Inflammatory macrophage (primary cell): ENCODE data around the gene CAMTA1.

Experiments
- DNase-seq, 2 donors: peaks; one replicate each; pipeline ENCODE4 v3.0.0-alpha.2; 2020 to 2022

The CAMTA1 gene

DNA sequence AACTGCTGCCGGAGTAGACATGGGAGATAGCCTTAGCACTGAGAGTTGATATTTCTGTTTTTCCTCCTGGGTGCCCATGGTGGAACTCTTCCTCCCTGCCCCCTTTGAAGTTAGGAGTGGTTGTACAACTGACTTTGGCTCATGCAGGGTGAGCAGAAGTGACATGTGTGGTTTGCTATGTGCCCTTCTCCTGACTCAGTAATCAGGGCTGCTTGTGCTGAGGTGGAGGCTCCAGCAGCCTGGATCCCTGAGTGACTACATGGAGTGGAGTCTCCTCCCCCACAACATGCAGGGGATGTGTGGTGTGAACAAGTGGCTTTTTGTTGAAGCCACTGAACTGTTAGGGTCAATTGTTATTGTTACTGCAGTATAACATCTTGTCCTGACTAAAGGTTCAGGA, 261.6 kb downstream of the CAMTA1 start:
- DNase-seq = no peak

DNA sequence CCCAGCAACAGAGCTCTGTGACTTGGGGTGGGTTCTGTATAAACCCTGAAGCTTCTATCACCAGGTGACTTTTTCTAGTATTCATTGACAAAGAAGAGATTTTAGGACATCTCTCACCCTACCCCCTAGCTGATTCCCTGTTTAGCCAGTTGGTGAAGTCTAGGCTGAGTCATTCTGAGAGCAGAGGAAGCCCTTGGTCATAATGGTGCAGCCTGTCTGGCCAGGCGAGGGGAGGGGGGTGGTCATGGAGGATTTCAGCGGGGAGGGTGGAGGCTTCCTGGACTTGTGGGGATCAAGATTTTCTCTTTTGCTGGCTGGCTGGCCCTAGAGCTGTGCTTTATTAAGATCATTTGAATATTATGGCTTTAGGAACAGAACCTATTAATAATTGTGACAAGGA, 262.6 kb downstream of the CAMTA1 start:
- no peak for DNase-seq

DNA sequence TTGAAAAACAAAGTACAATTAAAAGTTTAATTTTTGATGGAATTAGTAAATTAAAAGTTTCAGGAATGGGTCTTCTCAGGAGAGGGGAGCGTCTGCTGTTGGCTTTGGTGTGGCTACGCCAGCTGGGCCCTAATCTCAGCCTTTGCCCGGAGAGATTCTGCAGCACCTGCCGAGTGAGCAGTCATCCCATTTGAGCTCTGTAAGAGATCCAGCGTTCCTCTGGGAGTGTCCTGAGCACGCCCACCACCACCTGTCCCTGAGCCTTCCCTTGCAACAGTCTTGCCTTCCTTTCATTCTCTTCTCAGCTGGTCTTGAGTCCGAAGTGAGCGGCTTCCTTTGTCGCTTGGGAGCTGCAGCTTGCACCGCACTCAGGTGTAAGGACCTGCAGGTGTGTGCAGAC, 263.1 kb downstream of the CAMTA1 start:
- DNase-seq = no peak

DNA sequence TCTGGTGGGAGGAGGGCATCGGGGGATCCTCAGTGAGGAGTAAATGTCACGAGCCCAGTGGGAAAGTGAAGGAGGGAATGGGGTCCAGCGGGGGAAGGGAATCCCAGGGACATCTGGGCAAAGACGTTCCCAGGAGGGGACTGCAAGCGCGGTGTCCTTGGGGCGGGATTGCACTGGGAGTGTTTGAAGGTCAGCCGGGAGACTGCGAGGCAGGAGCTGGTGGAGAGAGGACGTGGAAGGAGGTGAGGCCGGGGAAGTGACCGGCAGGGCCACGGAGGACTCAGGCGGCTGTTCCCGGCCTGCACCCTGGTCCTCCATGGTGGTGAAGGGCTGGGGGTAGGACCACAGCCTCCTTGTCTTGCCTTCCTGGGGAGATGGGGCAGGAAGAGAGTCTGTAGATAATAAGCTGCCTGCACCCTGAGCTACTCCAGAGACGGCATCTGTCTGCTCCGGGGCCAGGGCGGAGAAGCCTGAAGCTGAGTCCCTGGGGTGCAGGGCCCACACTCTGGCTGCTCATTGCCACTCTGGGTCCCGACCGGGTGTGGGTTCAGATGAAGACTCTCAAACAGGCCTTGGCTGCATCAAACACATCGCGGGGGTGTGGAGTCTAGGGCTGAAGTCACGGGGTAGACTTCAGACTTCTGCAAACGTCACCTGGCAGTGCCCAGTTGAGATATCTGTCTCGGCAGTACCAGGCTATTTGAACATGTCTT, 264.8 kb downstream of the CAMTA1 start:
- DNase-seq = no peak

DNA sequence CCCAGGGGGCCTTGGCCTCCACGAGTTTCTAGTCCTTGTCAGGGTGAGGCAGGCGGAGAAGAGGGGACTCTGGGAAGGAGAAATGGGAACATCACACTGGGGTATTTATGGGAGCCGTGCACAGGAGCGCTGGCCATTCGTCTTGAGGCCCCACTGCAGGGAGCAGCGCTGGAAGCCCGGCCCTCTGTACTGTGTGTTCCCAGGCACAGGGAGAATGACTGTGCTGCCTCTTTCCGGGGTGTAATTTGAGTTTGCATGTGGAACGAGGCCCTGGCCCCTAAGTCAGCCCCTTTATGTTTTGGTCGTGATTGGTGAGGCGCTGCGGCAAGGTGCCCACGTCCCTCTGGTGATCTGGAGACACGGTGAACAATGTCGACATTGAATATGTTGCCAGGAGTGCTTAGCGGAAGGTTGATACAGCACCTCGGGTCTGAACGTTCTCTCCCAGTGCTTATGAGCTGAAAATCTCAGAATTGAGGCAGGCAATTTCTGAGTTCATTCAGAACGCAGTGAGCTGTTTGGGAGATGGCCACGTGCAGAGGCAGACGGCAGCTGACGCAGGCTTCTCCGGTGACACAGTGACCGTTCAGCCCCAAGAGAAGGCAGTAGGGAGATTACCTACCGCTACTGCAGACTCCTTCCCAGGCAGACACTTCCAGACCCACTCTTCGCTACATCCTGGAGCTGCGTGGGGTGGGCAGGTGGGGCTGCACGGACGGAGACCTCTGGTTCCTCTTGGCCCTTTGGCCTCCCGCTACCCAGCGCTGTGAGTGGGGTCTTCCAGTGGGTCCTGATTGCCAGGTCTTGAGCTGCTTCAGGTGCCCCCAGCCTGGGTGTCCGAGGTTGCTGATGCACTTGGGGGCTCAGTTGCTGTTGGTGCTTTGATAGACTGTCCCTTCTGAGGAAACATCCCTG, 265.8 kb downstream of the CAMTA1 start:
- DNase-seq = no peak

DNA sequence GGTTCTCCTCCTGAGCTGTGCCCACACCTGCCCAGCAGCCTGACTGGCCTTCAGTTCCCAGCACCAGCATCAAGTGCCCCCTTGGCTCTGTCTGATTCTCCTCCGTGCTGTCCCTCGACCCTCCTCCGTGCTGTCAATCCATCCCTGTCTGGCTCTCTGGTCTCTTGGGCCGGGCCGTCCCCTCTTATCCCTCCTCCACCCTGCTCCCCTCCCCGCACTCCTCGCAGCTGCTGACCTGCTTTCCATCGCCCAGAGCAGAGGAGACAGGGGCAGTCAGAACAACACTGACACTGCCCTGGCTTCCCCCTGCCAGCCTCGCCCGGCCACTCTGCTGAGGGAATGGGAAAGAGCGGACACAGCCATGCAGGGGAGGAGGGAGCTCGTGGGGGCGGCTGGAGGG, 267.4 kb downstream of the CAMTA1 start:
- no peak for DNase-seq

DNA sequence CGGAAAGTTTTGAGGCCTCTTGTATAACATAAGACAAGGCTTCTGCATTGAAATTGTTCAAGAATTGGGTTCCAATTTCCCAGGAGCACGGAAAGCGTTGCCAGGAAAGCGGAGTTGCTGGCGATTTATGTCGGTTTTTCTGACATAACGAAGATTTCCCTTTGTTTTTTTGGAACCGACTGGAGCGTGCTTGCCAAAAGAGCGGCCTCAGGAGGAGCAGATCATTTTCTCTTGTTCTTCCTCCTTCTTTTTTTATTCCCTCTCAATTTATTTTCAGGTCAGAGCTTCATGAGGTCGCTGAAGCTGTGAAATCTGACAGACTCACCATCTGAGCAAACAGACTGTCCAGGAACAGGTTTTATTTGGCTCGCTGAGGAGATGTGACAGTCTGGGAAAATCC, 275.5 kb downstream of the CAMTA1 start:
- no peak for DNase-seq

DNA sequence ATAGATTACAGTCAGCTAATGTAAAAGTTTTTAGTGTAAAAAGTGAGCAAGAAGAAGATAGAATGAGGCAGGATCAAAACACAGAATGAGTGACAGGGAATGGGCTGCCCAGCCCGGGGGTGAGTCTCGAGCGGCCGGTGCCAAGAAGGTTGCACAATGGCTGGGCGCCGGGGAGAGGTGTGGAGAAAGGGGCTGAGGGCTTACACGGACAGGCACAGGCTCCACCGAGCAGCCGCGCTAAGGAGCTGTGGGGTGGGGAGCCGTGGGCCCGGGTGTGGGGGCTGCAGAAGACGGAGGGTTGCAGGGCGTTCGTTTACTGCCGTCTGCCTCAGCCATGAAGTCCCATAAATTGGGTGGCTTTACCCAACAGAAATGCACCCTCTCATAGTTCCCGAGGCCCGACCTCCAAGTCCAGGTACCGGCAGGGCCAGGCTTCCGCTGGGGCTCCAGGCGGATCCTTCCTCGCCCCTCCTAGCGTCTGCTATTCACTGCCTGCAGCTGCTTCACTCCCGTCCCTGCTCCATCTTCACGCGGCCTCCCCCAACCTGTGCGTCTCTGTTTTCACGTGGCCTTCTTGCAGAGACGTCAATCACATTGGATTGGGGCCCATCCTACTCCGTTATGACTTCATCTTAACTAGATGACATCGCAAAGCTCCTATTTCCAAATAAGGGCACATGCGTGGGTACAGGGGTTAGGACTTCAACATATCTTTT, 277.2 kb downstream of the CAMTA1 start:
- DNase-seq = no peak

DNA sequence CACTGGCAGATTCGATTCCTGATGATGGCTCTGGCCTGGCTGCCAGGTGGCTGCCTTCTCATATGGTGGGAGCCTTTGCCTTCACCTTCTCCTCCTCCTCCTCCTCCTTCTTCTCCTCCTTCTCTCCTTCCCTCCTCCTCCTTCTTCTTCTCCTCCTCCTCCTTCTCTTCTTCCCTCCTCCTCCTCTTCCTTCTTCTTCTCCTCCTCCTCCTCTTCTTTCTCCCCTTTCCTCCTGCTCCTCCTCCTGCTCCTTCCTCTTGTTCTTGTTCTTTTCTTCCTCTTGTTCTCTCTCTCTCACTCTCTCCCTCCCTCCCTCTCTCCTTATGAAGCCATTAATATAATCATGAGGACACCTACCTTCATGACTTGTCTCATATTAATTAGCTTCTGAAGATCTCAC, 278.7 kb downstream of the CAMTA1 start:
- DNase-seq = no peak

DNA sequence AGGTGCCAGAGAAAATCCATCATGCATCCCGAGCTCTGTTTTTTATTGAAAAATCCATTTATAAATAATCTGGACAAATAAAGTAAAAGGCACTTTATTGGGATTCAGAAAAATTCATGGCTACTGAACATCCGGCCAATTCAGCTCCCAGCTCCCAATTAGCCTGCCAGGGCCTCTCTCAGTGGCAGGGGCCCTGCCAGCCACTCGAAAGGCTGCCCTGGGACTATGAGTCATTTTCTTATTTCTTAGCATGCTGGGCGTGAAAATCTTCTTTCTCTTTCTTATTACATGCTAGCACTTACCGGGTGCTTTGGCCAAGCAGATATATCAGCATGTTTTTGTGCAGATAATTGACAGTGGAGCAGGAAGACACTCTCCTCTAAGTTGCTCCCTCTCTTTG, 283.3 kb downstream of the CAMTA1 start:
- DNase-seq = no peak

DNA sequence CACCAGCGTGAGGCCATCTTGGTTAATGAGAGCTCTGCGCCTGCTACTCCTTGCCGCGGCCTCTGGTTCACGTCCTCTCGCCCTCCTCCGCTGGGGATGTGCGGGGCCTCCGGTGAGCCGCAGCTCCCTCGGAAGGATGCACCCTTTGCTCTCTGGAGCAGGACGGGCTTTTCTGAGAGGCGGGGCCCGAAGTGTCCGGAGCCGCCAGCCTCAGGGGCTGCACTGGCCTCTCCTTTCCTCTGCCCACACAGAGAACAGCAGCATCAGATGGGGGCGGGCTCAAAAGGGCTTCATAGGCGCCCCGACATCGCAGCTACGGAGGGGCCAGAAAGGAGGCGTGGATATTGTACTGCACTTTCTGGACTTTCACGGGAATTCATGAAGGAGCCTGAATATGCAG, 284.7 kb downstream of the CAMTA1 start:
- DNase-seq = no peak

DNA sequence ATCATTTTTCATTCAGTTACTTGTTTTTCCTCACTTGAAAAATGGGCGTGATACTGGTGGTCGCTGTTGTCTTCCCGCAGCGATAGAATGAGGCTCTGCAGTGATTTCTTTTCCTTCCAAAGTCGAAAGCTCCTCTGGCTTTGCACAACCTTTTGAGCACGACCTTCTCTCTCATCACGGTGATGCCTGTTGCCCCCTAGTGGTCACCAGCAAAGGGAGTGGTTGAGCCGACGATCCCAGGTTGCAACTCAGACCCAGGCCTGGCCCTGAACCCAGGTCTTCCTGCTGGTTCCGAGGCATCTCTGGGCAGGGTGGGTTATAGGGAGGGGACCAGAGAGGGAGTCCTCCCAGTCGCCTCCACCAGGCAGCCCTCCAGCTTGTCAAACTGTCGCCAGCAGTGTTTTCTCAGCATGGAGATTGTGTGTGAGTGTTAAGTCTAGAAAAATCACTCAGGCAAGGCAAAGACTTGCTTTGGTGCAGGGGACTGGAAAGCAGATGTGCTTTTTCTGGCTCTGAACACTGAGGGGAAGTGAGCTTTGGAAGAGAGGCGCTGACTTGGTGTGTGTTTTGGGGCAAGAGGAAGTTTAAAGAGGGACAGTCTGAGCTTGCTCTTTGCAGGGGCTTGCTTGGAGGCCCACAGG, 285.3 kb downstream of the CAMTA1 start:
- peak; percentile 28 to 58 for DNase-seq

DNA sequence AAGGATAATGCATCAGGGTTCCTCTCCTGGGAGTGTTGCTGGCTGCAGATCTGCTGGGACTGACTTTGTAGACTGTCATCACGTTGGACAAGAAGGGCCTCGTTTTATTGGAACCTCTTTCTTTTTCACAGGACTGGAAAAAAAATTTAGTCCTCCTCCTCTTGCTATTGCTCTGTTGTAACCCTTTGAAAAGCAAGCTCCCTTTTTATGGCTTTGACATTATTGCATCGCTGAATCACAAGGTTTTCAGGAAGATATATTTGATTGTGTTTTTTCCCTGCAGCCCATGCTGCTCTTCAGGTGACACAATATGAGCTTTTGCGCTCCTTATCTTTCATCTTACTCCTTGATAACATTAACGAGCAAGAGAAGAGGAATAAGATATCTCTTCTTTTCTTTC, 290.9 kb downstream of the CAMTA1 start:
- no peak for DNase-seq

DNA sequence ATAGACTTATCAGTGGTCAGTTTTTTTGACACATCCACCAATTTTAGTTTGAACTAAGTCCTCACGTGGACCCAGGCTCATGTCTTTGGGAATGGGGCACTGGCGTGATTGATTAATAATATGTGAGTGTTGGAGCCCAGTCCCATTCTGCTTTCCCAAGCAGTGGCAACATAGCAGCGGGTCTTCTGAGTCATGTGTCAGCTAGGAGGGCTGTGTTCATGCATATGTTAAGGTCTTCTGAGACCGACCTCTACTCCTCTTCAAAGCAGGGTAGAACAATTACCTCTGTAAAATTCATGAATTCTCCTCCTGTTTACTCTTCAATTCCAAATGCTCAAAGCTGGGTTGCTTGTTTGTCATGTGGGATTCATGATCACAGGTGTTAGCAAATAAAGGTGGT, 291.3 kb downstream of the CAMTA1 start:
- no peak for DNase-seq

DNA sequence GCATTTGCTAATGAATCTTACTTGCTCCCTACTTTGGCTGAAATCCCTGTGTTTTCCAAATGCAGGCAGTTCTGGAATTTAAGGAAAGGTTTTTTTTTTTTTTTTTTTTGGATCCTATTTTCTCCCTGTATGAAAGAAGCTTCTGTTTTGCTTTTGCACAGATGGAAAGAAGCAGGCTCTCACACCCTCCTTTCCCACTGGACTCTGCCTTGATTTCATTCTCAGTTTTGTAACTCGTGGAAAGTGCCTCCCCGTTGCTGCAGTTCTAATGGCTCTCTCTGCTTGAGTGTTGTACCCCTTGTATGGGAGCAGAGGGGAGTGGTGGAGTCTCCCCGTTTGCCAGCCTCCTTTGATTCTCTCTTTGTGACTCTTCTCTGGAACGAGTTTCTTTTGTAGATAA, 291.9 kb downstream of the CAMTA1 start:
- no peak for DNase-seq

DNA sequence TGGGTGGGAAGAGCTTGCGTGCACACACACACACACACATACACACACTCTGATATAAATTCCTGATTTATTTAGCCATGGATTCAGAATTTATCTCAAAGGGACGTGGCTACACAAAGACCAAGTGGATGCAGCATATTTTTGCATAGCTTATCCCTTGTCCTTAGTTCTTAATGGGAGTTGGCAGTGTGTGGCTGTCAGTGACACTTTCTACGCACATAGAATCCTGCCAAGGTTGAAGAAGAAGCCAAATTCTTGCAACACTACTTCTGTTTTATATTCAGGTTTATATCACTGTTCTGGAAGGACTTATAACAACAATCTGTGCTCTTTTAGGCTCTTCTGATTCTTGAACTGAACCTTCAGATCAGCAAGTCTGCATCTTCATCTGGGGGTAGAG, 292.7 kb downstream of the CAMTA1 start:
- DNase-seq = no peak

DNA sequence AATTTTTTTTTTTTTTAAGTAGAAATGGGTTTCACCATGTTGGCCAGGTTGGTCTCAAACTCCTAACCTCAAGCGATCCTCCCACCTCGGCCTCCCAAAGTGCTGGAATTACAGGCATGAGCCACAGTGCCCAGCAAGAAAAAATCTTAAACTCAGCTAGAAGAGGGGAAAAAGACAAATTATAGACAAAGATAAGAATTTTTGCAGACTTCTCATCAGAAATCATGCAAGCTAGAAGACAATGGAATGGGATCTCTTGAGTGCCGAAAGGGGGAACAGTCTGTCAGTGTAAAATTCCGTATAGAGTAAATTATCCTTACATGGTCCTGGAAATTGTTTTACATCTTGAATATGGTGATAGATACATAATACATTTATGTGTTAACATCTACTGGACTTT, 294.4 kb downstream of the CAMTA1 start:
- no peak for DNase-seq

DNA sequence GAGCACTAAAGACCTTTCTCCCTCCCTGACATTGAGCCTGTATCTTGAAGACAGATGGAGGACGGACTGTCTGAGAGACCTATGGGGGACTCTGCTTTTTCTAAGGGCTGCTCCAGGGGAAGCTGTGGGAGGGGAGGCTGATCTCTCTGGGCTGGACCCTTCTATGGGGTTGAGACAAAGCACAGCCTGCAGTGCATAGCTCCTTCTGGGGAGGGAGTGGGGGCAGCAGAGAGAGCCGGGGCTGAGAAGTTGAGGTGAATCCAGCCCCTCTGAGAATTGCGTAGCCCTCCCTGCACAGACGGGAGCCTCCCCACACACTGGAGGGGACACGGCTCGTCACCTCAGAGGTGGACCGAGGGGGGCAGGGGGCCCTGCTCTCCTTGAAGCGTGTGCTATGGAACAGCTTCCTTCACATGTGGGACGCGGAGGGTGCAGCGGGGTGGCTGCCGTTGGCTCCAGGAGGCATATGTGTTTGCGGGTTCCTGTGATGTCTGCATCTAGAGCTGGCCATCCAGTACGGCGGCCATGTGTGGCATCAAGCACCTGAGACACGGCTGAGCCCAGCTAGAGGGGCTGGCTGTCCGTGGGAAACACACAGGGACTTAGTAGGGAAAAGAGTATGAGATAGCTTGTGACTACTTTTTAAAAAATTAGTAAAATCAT, 299.1 kb downstream of the CAMTA1 start:
- no peak for DNase-seq

DNA sequence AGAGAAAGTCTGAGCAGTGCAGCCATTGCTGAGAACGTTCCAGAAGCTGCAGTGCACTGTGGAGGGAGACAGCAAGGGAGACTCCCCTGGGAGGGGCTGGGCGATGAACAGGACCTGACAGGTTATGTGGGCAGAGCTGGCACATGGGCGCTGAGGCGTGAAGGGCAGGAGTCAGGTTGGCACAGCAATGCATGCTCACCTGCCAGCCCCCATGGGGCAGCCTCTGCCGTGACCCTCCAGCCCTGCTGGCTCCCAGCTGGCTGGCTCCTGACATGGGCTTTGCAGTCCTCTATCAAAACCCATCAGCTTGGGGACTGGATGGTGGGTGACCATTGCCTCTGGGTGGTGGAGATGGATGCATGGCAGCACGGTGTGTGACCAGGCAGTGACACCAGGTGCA, 300.3 kb downstream of the CAMTA1 start:
- no peak for DNase-seq

DNA sequence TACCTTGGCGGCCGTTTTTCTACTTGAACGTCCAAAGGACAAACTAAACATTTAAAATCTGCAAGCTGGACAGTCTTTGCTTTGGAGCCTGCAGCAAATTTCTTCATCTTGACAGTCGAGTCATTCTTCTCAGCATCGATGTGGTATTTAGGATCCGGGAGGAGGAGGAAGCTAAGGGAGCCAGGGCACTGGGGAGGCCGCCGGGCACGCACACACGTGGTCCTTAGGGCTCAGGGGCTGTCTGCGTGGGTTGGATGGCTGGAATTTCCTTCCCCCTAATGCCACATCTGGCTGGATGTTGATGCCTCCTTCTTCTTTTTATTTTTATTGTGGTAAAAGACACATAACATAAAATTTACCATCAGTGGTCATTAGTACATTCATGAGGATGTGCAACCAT, 300.9 kb downstream of the CAMTA1 start:
- DNase-seq = no peak

DNA sequence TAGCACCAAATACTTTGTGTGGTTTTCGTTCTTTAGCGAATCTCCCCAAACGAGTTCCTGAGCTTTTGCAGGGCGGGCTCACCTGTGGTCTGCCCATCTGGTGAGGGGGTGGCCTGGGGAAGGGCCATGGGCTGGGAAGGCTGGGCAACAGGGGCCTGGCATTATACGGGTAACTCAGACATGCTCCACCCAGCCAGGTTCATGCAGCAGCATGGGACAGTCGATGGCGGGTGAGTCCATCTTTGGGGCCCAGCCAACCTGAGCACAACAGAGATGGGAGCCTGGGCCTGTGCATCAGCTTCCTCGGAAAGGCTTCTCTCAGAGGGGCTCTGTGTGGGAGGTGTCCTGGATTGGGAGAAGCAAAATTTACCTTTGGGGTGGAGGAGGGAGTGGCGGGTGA, 302.6 kb downstream of the CAMTA1 start:
- DNase-seq = no peak

DNA sequence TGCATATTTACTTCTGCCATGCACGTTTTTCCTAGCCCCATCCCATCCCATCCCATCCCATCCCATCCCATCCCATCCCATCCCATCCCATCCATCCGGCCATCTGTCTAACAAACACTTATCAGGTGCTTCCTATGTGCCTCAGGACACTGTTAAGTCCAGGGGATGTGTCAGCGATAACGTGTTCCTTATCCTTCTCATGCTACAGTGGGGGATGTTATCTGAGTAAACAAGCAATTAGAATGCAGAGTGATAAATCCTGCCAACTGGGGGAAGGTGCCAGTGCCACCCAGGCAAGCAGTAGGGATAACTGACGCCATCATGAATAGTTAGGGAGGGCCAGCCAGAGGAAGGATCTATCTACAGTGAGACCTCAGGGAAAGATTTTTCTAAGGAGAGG, 304.2 kb downstream of the CAMTA1 start:
- no peak for DNase-seq

DNA sequence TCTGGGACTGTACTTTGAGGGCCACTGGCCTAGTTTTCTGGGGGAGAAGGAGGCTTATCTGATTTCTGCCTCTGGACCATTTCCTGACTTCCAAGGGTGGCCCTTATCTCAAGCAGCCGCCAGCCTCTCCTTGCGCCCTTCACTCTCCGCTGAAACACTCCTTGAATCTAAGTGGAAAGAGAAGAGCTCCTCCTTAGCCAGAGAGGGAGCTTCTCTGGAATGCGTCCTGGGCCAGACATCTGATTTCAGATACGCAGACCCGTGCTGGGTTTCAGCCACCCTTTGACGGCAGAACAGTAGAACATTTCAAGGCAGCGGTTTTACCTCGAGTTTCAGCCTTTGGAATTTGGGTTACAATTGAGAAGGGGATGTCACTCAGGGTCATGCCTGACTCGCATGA, 308.0 kb downstream of the CAMTA1 start:
- DNase-seq = no peak
